Body of pancreas (tissue), 4 donors: ENCODE results near the gene CRY1.

Experiments
- CTCF ChIP-seq, 7 experiments: fragments of 450-650 bp in 4 of 7; fragments of 200-600 bp in 3 of 7; sonication (generic) in 3 of 7; IDR thresholded peaks; one replicate each; pipeline ENCODE4 v1.5.1; 2016 to 2019; ENCODE audit warnings: antibody characterized with exemption in 7 of 7
- POLR2A ChIP-seq, 3 donors: fragments of 450-650 bp; IDR thresholded peaks; one replicate each; pipeline ENCODE4 v1.6.1; 2016; ENCODE audit warnings: antibody characterized with exemption in 3 of 3, mild to moderate bottlenecking in 2 of 3

DNA sequence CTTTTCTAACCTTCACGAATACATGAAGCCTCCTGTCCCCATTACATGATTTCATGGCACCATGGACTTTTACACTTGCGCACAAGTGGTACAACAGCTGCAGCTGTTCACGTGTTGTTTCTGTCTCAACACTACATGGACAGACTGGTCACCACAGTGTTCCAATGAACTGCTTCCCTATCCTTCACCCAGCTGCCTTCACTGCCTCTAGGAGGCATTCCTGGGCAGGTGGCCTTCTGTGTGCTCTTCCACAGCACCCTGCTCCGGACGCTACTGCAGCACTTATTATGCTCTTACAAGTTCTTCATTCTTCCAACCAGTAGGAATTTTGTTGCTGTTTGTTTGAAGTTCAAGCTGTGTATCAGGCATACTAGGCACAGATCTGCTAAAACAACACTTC lies 107.9 kb downstream of the CRY1 start:
- peak; percentile 43 to 79 (median 76) for TF ChIP-seq POLR2A (IDR thresholded peaks at IDR 0.05)
- peak in 4 of 7 experiments; percentile 3 to 28 (median 9) for TF ChIP-seq CTCF (IDR thresholded peaks at IDR 0.05)
